ENCODE measurements around the gene MPZL1. TPM values are rescaled to one million over a fixed set of nuclear protein-coding genes. Genes with fewer than 3 reads are reported as not detected.
"Not testable (repeated sequence)": the region's sequence is repeated elsewhere in the genome, so short reads cannot be mapped to it uniquely, and the experiment has no call there.

The MPZL1 gene
- total RNA-seq, 1 experiment from 2014 or later: 55.1 TPM

GRCh38 chr1:167718914-167719691 lies 2.7 kb upstream of the MPZL1 start:
- no peak for DNase-seq (ENCODE audit: low spot score)

- DNase-seq (ENCODE audit: low spot score): not testable (repeated sequence)
Observed at GRCh38 chr1:167719715-167720421, 1.9 kb upstream of the MPZL1 start.

- peak; percentile 76 for DNase-seq (ENCODE audit: low spot score)
Observed at GRCh38 chr1:167720965-167721616, 691 bp upstream of the MPZL1 start.

- peak; percentile 54 for DNase-seq (ENCODE audit: low spot score)
Observed at GRCh38 chr1:167722152-167722869, 529 bp downstream of the MPZL1 start.

GRCh38 chr1:167722870-167723251 lies 1.1 kb downstream of the MPZL1 start:
- DNase-seq (ENCODE audit: low spot score): no peak

GRCh38 chr1:167723707-167724323 lies 2.0 kb downstream of the MPZL1 start:
- no peak for DNase-seq (ENCODE audit: low spot score)

GRCh38 chr1:167726008-167726407 lies 4.2 kb downstream of the MPZL1 start:
- no peak for DNase-seq (ENCODE audit: low spot score)

GRCh38 chr1:167728818-167729410 lies 7.1 kb downstream of the MPZL1 start:
- no peak for DNase-seq (ENCODE audit: low spot score)

- no peak for DNase-seq (ENCODE audit: low spot score)
Observed at GRCh38 chr1:167734227-167734626, 12.4 kb downstream of the MPZL1 start.

- DNase-seq (ENCODE audit: low spot score): no peak
Observed at GRCh38 chr1:167734841-167735240, 13.1 kb downstream of the MPZL1 start.

GRCh38 chr1:167737169-167737568 lies 15.4 kb downstream of the MPZL1 start:
- DNase-seq (ENCODE audit: low spot score): no peak

GRCh38 chr1:167738158-167738557 lies 16.4 kb downstream of the MPZL1 start:
- DNase-seq (ENCODE audit: low spot score): no peak

- peak; percentile 55 for DNase-seq (ENCODE audit: low spot score)
Observed at GRCh38 chr1:167739752-167740151, 18.0 kb downstream of the MPZL1 start.

- not testable (repeated sequence) for DNase-seq (ENCODE audit: low spot score)
Observed at GRCh38 chr1:167741103-167741502, 19.3 kb downstream of the MPZL1 start.

GRCh38 chr1:167742392-167743057 lies 20.7 kb downstream of the MPZL1 start:
- DNase-seq (ENCODE audit: low spot score): not testable (repeated sequence)

GRCh38 chr1:167744901-167745300 lies 23.1 kb downstream of the MPZL1 start:
- DNase-seq (ENCODE audit: low spot score): no peak

- DNase-seq (ENCODE audit: low spot score): no peak
Observed at GRCh38 chr1:167746013-167746672, 24.4 kb downstream of the MPZL1 start.

- DNase-seq (ENCODE audit: low spot score): no peak
Observed at GRCh38 chr1:167746988-167747655, 25.3 kb downstream of the MPZL1 start.

GRCh38 chr1:167747988-167748387 lies 26.2 kb downstream of the MPZL1 start:
- DNase-seq (ENCODE audit: low spot score): no peak
